Activated CD8-positive, alpha-beta memory T cell treated with anti-CD3 and anti-CD28 coated beads for 4 hours (primary cell): ENCODE data around the gene GXYLT1.
"Not testable (repeated sequence)": the region's sequence is repeated elsewhere in the genome, so short reads cannot be mapped to it uniquely, and the experiment has no call there.

Experiments used
- DNase-seq, 2 donors: peaks; one replicate each; pipeline ENCODE4 v3.0.0-alpha.2; 2020; ENCODE audit warnings: low read depth in 2 of 2

The GXYLT1 gene

DNA sequence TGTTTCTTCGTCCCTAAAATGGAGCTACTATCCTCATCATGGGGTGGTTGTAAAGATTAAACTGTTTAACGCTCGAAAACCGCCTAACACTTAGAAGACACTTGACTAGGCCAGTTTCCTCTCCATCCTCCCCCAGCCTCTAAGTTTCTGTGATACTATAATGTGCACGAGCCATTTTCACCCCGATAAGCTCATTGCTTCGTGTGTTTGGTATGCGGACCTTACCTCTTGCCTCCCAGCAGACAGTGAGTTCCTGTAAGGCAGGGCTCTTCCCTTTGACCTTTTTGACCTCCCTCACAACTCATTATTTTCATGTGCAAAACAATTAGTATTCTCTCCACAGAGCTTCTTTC lies 499 bp upstream of the GXYLT1 start:
- no peak for DNase-seq

DNA sequence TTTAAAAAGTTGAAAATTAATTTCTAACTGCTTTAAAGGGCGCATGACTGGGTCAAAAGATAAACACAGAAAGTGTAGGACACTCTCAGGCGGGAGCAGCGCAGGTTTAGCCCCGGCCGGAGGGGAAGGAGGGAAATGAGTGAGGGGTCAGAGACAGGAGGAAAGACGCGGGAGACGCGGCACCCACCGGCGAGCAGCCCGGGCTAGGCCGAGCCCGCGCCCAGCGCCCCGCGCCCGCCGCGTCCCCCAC lies 591 bp downstream of the GXYLT1 start:
- no peak for DNase-seq

DNA sequence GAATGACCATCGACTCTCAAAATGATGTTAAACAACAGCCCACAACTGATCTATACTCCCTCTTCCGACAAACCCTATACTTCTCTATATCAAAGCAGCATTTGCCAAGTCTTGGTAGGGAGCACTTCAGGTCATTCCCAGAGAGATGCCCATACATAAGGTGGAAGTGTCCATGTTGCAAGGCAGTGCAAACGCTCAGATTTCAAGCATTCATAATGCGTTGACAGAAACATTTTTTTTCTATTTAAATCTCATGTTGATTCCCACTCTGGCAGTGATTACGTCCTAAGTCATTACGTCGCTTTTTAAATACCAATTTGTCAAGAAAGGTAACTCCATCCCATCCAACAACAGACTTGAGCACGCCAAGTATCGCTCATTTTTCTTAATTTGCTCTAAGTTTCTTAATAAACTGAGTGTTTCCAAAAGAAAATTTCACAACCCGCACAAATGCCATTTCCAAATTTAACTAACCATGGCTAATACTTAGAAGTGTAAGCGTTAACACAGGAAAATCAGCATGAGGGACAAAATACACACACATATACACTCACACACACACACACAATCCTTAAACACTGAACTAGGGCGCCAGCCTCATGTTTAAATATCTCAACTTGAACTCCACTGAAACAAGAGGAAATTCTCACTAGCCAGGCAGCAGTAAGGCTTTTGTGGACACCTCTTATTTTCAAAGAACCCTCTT lies 1.1 kb downstream of the GXYLT1 start:
- no peak for DNase-seq

DNA sequence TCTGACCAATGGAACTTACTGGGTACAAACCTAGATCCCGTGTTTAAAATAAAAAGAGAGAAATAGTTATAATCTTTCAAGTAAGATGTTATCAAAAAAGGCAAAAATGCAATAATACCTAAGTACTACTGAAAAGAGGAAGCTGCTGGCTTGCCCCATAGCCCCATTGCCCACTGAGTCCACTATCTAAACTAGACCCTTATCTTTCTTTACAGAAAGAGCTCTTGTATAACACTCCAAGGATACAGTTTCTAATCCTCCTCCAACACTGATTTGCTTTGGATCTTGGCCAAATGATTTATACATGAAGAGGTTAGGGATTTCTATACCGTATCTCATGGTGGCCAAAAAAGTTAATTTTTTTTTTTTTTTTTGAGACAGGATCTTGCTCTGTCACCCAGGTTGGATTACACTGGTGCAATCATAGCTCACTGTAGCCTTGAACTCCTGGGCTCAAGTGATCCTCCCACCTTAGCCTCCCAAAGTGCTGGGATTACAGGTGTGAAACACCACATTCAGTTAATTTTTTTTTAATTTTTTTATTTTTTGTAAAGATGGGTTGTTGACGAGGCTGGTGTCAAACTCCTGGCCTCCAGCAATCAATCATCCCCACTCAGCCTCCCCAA lies 2.6 kb downstream of the GXYLT1 start:
- DNase-seq, result no peak

DNA sequence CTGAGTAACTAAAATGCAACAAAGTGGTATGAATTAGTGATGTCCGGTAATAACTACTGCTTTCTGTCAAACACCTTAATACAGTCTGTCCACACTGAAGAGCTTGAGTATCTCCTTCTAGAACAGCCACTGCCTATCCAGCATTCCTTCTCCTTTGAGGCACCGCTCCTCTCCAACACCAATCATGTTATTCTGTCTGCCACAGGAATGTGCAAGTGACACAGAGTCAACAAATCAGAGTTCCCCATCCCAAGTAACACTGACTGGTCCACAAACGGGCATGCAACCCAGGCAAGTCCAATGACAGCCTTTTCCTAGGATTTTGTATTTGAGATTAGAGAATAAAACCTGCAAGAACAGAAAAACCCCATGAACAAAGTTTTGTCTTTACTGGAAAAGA lies 3.8 kb downstream of the GXYLT1 start:
- DNase-seq, result no peak

DNA sequence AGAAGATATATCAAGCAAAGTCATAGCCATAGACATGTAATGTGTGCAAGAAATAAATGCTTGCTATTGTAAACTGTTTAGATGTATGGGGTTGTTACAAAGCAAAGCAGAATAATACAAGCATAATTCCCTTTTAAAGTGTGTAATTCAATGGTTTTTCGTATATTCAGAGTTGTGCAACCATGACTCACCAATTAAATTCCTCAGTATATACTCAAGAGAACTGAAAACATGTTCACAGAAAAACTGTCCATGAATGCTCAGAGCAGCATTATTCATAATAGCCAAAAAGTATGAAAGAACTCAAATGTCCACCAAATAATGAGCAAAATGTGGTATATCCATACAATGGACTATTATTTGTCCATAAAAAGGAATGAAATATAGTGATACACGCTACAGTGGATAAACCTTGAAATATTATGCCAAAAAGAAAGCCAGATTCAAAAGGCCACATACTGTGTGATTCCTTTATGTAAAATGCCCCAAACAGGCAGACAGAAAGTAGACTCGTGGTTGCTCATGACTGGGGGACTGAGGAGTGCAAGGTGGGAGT lies 9.3 kb downstream of the GXYLT1 start:
- no peak for DNase-seq

DNA sequence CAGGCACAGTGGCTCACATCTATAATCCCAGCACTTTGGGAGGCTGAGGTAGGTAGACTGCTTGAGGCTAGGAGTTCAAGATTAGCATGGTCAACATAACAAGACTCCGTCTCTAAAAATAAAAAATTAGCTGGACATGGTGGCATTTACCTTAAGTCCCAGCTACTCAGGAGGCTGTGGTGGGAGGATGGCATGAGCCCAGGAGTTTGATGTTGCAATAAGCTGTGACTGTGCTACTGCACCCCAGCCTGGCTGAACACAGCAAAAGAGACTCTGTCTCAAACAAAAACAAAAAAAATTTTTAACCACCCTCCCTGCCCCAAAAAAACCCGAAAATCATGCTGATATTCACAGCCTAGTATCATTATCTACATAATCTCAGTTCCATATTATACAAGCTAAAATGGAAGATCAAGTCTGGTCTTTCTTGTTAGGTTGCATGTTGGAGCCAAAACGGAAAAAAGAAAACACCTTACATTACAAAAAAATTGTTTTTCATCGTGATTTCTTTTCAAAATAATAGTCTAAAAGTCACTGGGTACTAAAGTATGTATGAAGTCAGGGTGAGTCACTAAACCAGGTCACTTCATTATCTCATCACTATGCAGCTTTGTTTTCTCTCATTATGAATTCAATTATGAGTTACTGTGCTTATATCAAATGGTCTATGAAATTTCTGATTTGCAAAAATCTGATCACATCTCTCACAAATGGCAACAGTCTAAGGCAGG lies 13.8 kb downstream of the GXYLT1 start:
- DNase-seq, result no peak

DNA sequence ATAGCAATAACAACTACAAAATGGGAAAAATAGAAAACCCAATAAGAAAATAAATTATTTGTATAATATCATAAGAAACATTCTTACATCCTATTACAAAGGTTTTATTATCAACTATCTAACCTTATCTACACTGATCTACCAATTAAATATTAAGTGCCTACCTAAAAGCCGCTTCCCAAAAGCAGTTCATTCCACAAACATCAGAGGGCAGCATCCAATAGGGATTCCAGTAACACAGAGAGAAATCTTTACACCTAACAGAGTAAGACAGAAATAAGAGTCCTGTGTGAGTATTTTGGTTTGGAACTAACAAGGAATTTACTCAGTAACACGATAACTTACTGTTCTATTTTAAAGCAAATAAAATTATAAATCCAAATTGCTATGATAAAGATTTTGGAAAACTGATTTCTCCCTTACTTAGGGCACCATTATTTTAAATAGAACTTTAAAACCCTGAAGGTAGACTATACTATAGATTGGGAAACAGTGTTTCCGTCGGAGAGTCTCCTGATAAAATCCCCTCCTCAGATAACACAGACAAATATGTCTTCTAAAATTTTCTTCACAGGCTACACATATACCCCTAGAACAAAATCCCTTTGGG lies 15.0 kb downstream of the GXYLT1 start:
- no peak for DNase-seq

DNA sequence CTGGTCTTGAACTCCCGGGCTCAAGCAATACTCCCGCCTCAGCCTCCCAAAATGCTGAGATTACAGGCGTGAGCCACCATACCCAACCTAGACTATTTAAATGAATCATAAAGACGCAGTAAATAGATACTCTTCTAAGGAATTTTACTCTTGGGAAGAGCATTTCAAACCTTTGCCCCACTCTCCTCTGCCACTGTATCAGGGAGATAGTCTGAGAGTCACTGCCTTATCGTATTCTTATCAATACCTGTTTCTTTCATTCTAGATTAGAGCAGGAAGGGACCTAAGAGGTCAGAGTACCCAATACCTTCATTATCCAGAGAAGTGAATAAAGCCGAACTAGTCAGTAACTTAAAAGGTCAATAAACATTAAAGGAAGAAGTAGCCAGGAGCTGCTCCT lies 15.8 kb downstream of the GXYLT1 start:
- no peak for DNase-seq

DNA sequence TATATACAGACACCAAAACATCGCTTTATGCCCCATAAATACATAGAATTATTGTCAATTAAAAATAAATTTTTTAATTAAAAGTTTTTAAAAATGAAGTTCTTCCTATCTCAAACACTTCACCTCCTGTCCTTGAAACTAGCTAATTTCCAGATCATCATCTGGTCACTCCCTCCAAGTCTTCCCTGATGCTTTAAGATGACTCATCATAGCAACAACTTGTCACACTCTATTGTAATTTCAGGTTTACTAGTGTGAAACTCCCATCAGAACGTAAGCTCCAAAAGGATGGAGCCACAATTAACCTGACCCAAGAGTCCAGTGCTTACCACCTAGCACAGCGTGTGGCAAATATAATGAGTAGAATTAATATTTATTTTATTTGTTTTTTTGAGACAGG lies 16.3 kb downstream of the GXYLT1 start:
- DNase-seq, result no peak

DNA sequence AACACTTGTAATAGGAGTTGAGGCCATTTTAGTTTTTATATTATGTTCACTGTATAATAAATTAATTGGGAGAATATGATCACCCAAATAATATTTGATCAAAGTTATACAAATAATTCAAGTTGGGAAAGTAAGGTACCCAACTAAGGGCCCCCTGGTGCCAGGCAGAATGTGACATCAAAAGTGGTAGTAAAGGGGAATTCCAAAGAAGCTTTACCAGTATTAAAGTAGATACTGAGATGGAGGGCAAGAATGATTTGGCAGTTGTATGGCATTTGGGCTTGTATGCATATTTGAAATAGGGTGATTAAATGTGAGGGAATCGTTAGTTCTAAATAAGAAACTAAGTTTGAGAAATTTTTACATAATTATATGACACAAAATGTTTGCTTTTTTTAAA lies 17.7 kb downstream of the GXYLT1 start:
- DNase-seq, result no peak

DNA sequence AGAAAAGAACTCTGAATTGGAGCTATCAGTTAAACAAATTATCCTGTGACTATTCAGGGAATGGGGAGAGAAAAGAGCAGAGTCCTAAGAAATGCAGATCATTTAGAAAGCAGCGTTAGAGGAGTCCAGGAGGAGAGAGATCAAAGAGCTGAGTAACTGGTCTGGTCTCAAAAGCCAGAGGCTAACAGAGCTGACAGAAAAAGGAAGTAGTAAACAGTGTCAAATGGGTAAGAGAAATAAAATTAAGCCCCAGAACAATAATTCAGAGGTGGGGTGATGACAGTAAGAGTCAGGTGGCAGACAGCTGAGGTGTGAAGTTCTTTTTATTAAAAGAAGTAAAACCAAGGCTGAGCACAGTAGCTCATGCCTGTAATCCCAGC lies 19.3 kb downstream of the GXYLT1 start:
- no peak for DNase-seq

DNA sequence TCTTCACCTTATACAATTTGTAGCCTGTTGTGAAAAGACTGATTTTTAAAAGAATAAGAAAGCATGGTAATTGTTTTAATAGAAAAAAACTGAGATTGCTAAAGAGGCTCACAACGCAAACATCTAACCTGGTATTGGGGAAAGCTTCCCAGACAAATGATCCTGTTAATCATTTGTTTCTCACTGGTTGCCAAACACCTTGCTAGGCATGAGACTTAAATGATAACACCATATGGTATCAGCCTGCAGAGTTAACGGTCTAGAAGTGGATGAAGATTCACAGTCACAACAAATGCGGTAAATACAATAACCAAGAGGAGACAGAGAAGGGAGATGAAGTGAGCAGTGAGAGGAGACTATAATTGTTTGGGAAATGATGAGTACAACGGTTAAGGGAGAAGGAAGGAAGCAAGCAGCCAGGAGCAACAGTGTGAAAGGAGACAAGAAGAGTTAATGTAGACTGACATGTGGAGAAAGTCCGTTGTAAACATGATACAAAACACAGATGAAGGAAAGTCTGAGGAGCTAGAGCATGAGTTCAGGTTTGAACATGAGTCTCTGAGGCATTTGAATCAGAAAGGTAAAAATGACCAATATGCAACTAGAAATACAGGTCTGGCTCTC lies 19.8 kb downstream of the GXYLT1 start:
- DNase-seq, result no peak

DNA sequence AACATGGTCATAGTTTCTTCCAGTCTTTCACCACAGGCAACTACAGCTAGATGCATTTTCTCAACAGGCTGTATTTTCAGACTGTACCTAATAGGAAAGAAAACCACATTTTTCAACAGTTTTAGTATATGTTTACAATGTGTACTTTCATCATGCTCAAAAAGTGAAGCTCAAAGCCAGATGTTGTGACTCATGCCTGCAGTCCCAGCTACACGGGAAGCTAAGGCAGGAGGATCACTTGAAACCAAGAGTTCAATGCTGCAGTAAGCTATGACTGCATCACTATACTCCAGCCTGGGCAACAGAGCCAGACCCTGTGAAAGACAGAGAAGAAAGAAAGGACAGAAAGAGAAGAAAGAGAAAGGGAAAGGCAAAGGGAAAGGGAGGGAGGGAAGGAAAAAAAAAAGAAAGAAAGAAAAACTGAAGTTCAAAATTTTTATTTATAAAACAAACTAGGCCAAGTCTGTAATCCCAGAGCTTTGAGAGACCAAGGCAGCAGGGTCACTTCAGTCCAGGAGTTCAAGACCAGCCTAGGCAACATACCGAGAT lies 25.5 kb downstream of the GXYLT1 start:
- no peak for DNase-seq

DNA sequence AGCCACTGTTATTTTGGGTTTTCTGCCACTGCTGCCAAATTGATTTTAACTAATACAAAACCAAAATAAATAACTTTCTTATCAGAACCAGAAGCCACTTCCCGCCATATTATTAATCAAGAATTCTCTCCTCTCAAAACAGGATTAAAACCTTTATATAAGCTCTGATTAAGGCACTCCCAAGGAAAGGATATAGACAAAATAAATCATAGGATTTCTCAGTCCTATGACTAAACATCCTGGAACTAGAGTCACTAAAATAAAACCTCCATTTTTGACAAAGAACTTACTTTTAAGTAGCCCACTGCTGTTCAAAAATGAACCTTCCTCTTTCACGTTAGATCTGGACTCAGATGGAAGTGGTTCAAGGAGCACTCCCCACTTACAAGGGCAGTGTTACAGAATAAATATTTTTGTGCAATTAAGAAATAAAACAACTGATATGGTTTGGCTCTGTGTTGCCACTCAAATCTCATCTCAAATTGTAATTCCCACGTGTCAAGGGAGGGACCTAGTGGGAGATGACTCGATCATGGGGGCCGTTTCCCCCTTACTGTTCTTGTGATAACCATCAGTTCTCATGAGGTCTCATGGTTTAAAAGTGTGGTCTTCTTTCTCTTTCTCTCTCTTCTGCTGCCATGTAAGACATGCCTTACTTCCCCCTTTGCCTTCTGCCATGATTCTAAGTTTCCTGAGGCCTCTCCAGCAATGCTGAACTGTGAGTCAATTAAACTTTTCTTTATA lies 26.4 kb downstream of the GXYLT1 start:
- DNase-seq, result no peak

DNA sequence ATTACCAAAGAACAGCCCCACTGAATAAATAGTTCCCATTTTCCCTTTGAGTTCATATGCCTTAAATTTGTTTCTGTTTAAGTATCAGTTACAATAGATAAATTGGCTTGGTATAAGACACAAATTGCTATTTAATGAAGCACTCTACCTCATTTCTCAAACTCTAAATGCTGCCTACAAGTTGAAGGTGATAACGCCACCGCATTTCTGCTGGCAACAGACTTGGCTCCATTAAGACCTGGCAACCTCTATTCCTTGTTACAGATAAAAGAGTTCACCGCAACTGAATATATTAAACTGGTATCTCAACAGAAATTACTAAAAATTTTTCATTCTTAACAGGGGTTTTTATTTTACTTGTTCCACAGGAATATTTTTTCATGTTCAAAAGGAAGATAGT lies 35.6 kb downstream of the GXYLT1 start:
- DNase-seq, result no peak

DNA sequence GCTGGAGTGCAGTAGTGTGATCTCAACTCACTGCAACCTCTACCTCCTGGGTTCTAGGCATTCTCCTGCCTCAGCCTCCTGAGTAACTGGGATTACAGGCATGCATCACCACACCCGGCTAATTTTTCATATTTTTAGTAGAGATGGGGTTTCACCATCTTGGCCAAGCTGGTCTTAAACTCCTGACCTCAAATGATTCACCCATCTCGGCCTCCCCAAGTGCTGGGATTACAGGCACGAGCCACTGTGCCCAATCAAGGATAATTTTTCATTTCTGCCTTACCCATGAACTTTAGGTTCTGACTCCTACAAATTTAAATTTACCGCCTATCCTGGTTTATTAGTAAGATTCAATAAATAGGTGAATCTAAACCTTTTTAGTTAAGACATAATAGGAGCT lies 37.9 kb downstream of the GXYLT1 start:
- not testable (repeated sequence) for DNase-seq

DNA sequence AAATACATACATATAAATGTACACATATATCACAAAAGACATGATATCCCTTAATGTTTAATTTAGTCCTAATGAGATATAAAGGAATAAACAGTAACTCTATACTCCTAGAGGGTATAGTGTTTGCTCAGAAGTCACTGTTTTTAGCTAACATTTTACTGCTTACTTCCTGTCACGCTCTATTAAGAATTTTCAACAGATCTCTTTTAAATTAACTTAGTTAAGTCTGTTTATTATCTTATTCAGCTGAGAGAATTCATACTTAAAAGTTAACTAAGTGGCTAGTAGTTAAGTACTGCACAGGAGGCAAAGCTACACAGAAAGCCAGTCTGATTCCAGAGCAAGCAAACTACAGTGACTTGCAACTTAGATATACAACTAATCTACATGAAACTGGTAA lies 39.9 kb downstream of the GXYLT1 start:
- no peak for DNase-seq

DNA sequence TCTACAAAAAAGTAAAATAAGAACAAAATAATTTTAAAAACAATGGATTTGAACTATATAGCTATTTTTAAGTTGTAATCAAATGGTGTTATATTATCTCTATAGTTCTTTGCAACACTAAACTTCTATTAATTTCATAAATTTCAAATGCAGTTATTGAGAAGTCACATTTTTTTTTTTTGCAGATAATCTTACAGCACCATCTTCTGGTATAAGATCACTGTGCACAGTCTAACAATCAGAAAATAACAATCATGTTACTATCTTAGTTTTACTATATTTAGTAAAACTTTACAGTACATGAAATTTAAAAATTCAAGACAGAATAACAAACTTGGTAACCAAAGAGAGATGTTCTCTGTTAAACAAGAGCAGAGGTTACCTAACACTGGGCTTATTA lies 40.6 kb downstream of the GXYLT1 start:
- DNase-seq, result no peak

DNA sequence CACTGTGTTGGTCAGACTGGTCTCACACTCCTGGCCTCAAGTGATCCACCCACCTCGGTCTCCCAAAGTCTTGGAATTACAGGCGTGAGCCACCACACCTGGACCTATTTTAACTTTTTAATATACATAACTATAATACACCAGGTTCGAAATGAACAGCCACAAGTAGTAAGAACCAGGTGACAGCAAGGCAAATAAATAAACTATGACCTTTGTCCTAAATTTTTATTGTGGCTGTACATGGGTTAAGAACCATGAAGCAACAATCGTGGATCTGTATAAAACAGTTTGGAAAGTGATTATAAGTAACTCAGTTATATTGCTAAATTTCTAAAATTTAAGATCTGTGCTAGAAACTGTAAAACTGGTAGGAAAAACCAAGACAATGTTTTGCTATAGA lies 41.5 kb downstream of the GXYLT1 start:
- DNase-seq, result no peak

DNA sequence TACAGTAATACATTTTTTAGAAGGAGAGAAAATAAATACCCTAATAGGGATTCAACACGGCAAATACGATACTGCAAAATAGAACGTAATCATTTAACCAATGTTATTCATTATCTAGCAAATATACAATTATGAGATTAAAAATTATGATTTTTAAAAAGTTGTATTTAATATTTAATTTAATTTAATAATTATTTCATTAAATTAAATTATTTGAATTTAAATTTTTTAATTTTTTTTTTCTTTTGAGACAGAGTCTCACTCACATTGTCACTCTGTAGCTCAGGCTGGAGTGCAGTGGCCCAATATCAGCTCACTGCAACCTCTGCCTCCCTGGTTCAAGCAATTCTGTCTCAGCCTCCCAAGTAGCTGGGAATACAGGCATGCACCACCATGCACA lies 42.0 kb downstream of the GXYLT1 start:
- no peak for DNase-seq
